ENCODE data around the gene KRT4.

DNA sequence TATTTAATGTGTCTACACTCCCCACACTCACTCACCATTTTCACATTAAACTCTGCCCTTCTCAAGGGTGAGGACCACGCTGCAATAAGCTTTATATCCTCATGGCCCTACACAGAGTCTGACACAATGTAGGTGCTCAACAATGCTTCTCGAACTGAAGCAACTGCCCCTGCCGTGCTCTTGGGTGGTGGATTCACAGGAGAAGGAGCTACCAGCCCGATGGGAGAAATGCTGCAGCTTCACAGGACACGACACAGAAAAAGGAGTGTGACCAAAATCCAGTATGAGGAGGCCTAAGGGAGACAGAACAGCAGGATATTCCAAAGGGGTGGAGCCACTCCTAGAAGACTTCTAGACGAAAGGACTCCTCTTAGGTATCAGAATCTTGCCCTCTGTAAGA, 11.5 kb downstream of the KRT4 start:
- TF ChIP-seq, protein P1, sequence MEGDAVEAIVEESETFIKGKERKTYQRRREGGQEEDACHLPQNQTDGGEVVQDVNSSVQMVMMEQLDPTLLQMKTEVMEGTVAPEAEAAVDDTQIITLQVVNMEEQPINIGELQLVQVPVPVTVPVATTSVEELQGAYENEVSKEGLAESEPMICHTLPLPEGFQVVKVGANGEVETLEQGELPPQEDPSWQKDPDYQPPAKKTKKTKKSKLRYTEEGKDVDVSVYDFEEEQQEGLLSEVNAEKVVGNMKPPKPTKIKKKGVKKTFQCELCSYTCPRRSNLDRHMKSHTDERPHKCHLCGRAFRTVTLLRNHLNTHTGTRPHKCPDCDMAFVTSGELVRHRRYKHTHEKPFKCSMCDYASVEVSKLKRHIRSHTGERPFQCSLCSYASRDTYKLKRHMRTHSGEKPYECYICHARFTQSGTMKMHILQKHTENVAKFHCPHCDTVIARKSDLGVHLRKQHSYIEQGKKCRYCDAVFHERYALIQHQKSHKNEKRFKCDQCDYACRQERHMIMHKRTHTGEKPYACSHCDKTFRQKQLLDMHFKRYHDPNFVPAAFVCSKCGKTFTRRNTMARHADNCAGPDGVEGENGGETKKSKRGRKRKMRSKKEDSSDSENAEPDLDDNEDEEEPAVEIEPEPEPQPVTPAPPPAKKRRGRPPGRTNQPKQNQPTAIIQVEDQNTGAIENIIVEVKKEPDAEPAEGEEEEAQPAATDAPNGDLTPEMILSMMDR (conservative IDR thresholded peaks at IDR 0.05 in 1 of 2, IDR thresholded peaks at IDR 0.05 in 1 of 2; ENCODE audit: extremely low read depth in 1 of 2, insufficient read depth in 1 of 2, low read depth in 1 of 2, low read length in 2 of 2): no peak
- no peak for TF ChIP-seq EZH2 (IDR thresholded peaks at IDR 0.05; ENCODE audit: borderline replicate concordance, low read length)

Measured in mammary epithelial cell (primary cell).